Lower leg skin (tissue), 3 donors: ENCODE measurements around the gene DYNLL2.

Experiments
- CTCF ChIP-seq, 3 donors: fragments of 450-650 bp; IDR thresholded peaks; one replicate each; pipeline ENCODE4 v1.5.1; 2016; ENCODE audit warnings: antibody characterized with exemption in 3 of 3, mild to moderate bottlenecking in 3 of 3, moderate library complexity in 2 of 3
- POLR2A ChIP-seq, 2 donors: fragments of 450-650 bp; IDR thresholded peaks; one replicate each; pipeline ENCODE4 v1.6.1; 2016 to 2017; ENCODE audit warnings: antibody characterized with exemption in 2 of 2, mild to moderate bottlenecking in 1 of 2, moderate library complexity in 1 of 2

DNA sequence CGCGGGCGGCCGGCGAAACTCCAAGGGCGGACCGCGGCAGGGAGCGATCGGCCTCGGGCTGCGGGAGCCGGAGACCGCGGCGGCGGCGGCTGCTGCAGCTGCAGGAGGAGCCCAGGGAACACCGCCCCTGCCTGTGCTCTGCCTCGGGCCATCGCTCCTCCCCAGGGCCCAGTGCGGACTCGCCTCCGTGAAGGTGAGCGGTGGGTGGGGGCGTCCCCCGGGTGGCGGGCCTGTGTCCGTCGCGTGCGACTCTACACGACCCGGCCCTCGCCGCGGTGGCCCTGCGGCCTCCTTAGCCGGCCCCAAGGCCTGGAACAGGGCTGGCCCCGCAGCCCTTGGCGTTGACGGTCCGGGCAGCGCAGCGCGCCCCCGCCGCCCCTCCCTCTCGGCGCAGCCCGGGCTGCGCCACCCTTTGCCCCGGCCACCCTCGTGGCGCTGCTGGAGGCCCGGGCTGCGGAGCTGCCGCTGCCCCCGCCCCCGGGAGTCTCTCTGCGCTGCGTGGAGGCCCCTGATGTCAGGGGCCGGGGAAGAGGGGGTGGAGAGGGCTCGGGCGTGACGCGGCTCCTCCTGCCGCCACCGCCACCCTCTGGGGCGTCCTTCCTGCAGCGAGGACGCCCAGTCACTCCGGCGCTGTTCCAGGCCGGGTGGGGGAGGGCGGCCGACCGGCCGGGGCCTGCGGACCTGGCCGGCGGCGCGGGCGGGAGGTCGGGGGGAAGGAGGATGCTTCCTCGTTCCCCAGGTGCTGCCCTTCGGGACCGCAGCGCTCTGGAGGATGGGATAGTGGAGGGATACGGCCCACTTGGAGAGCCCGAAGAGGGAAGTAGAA, 485 bp downstream of the DYNLL2 start:
- no peak for TF ChIP-seq CTCF (IDR thresholded peaks at IDR 0.05)
- TF ChIP-seq POLR2A (IDR thresholded peaks at IDR 0.05), result no peak
